ENCODE data around the gene C1orf141. TPM values are rescaled to one million over a fixed set of nuclear protein-coding genes. Genes with fewer than 3 reads are reported as not detected.
"Not testable (repeated sequence)": the region's sequence is repeated elsewhere in the genome, so short reads cannot be mapped to it uniquely, and the experiment has no call there.

The C1orf141 gene
- total and polyA plus RNA-seq, 2 experiments from 2014 or later: not detected

DNA sequence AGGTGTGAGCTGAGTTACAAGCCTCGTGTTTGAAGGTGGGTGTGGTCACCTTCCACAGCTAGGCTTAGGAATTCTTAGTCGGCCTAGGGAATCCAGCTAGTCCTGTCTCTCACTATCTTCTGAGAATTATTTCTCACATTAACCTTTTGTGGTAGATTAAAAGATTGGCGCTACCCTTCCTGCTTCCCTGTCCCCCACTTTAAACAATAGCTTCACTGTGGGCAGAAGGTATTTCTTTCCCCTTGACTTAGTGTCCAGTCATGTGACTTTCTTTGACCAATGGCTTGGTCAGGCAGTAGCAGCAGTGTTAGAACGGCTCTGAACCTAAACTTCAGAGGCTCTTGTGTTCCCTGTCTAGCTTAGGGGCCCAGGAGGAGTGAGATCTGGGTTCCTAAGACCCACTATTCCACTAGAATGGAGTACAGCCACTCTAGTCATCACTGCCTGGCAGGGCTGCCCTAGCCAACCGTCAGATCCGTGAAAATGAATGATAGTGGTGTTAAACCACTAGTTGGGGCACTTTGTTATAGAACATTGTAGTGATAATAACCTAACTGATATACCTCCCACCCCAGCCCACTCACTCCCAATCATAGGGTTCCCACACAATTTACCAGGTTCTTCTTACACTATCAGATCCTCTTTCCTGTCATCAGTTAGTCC is 13.9 kb upstream of the C1orf141 start:
- Histone ChIP-seq H3K4me1 (ENCODE audit: insufficient read depth) (peaks cover 4% of the 10 kb centered on the region; the same call in 1 of the 2 replicates), H4K20me1 (ENCODE audit: insufficient read depth) (no peaks in the 10 kb centered on the region), H3K79me2 (ENCODE audit: insufficient read depth) (no peaks in the 10 kb centered on the region), H3K4me3 (peak overlapping the region; percentile 17; the same call in 1 of the 2 replicates), H3K4me2 (ENCODE audit: unreplicated experiment) (peak overlapping the region; percentile 31), H3K27me3 (replicated peaks; ENCODE audit: insufficient read depth) (peaks cover 7% of the 10 kb centered on the region), H3K36me3 (ENCODE audit: low read depth) (no peaks in the 10 kb centered on the region), H3K27ac (no peak overlapping the region), H3F3A (ENCODE audit: insufficient read depth) (no peaks in the 10 kb centered on the region), H3K9me3 (ENCODE audit: low read depth) (no peaks in the 10 kb centered on the region), H2AFZ (peak overlapping the region; percentile 83), H3K9me2 (ENCODE audit: insufficient read depth) (no peaks in the 10 kb centered on the region), H3K9ac (no peak overlapping the region)
- DNase-seq: peak; percentile 29
- 35 to 38% methylated on average over 6 of the region's 6 CpGs for WGBS, 2 experiments (ENCODE audit: low coverage in 1 of 2, low lambda C conversion rate in 2 of 2, missing lambda C conversion rate in 2 of 2)
- in situ Hi-C loops (cut with MboI): loop anchor here (5.0 kb wide), 2 partner anchors 151 to 386 kb away; no protein-coding TSS in a partner anchor
- no peak for TF ChIP-seq EZH2phosphoT487 (IDR thresholded peaks at IDR 0.05; ENCODE audit: insufficient read depth, low read depth)
- no peak for TF ChIP-seq EZH2 (IDR thresholded peaks at IDR 0.05; ENCODE audit: insufficient read depth, poor library complexity, severe bottlenecking)

DNA sequence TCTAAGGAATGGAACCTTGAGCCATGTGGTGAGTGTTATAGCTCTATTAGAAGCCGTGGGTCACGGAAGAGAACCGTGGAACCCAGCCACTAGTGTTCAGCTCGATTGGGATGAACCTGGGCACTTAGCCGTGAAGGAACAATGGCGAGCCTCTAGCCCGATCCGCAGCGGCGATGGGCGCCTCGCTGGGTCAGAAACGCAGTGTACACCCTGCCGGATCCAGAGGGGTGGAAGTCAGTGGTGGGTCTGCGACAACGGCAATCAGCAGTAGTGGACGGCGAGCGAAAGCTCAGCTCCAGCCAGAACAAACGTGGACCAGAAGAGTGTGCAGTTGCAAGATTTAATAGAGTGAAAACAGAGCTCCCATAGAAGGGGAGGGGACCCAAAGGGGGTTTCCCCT is 13.2 kb upstream of the C1orf141 start:
- not testable (repeated sequence) for H4K20me1 ChIP-seq (ENCODE audit: insufficient read depth); H3K9ac ChIP-seq; DNase-seq; H3K27me3 ChIP-seq (replicated peaks; ENCODE audit: insufficient read depth); H2AFZ ChIP-seq; H3K9me2 ChIP-seq (ENCODE audit: insufficient read depth); H3K4me2 ChIP-seq (ENCODE audit: unreplicated experiment); H3F3A ChIP-seq (ENCODE audit: insufficient read depth); H3K27ac ChIP-seq; H3K4me1 ChIP-seq (ENCODE audit: insufficient read depth); H3K9me3 ChIP-seq (ENCODE audit: low read depth); H3K4me3 ChIP-seq; H3K36me3 ChIP-seq (ENCODE audit: low read depth); H3K79me2 ChIP-seq (ENCODE audit: insufficient read depth)
- in situ Hi-C loops (cut with MboI): loop anchor here (5.0 kb wide), 2 partner anchors 151 to 386 kb away; no protein-coding TSS in a partner anchor
- WGBS, 2 experiments (ENCODE audit: low coverage in 1 of 2, low lambda C conversion rate in 2 of 2, missing lambda C conversion rate in 2 of 2): 90 to 91% methylated on average over 19 to 20 of the region's 20 CpGs

DNA sequence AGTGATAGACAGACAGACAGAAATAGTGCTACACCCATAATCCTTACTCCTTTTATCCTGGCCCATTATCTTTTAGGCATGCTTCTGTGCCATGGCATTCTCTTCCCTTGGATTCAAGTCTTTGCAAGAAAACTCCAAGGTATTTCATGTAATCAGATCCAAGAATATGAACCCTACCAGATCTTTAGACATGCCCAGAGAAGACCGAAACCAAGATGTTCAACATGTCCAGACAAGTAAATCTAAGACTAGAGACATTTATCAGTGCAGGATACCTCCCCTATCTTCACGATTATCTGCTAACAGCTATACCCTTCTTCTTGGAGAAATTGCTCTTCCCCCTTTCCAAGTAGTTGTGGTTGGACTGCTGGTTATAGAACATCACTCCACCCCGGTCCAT is 11.8 kb upstream of the C1orf141 start:
- no peaks in the 10 kb centered on the region for H3F3A ChIP-seq (ENCODE audit: insufficient read depth)
- in situ Hi-C loops (cut with MboI): loop anchor here (5.0 kb wide), 2 partner anchors 149 to 384 kb away; no protein-coding TSS in a partner anchor
- no peaks in the 10 kb centered on the region for H3K36me3 ChIP-seq (ENCODE audit: low read depth)
- H3K4me1 ChIP-seq (ENCODE audit: insufficient read depth): peaks cover 4% of the 10 kb centered on the region; the same call in 1 of the 2 replicates
- no peaks in the 10 kb centered on the region for H3K9me3 ChIP-seq (ENCODE audit: low read depth)
- H3K9me2 ChIP-seq (ENCODE audit: insufficient read depth): no peaks in the 10 kb centered on the region
- no peak overlapping the region for H3K27ac ChIP-seq
- H4K20me1 ChIP-seq (ENCODE audit: insufficient read depth): no peaks in the 10 kb centered on the region
- TF ChIP-seq EZH2phosphoT487 (IDR thresholded peaks at IDR 0.05; ENCODE audit: insufficient read depth, low read depth): no peak
- TF ChIP-seq EZH2 (IDR thresholded peaks at IDR 0.05; ENCODE audit: insufficient read depth, poor library complexity, severe bottlenecking): no peak
- no peak overlapping the region for H3K4me3 ChIP-seq
- H2AFZ ChIP-seq: no peak overlapping the region
- H3K79me2 ChIP-seq (ENCODE audit: insufficient read depth): no peaks in the 10 kb centered on the region
- DNase-seq: no peak
- H3K9ac ChIP-seq: no peak overlapping the region
- 76 to 79% methylated on average over 3 of the region's 3 CpGs for WGBS, 2 experiments (ENCODE audit: low coverage in 1 of 2, low lambda C conversion rate in 2 of 2, missing lambda C conversion rate in 2 of 2)
- H3K4me2 ChIP-seq (ENCODE audit: unreplicated experiment): no peak overlapping the region
- peaks cover 4% of the 10 kb centered on the region for H3K27me3 ChIP-seq (replicated peaks; ENCODE audit: insufficient read depth)

DNA sequence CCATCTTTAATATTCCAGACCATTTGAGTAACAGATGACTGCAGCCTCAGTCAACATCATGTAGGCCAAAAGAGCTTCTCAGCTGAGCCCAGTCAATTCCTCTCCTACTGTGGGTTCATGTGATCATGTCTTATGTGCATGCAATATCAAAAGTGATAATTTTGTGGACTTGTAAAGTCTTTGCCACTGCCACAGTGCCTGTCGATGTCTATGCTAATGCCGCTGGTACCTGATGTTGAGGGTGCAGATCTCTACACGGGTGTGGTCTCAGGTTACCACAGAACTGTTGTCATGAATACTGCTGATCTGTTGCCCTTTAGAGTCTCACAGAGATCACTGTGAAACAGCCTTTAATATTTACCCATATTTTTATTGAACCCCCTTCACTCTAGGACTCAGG is 11.3 kb upstream of the C1orf141 start:
- no peak for DNase-seq
- H3K9me3 ChIP-seq (ENCODE audit: low read depth): no peaks in the 10 kb centered on the region
- H3K4me3 ChIP-seq: no peak overlapping the region
- H3K9ac ChIP-seq: no peak overlapping the region
- no peaks in the 10 kb centered on the region for H3F3A ChIP-seq (ENCODE audit: insufficient read depth)
- H3K27me3 ChIP-seq (replicated peaks; ENCODE audit: insufficient read depth): peaks cover 2% of the 10 kb centered on the region; the same call in 1 of the 2 replicates
- H4K20me1 ChIP-seq (ENCODE audit: insufficient read depth): no peaks in the 10 kb centered on the region
- H3K4me1 ChIP-seq (ENCODE audit: insufficient read depth): peaks cover 4% of the 10 kb centered on the region; the same call in 1 of the 2 replicates
- TF ChIP-seq EZH2phosphoT487 (IDR thresholded peaks at IDR 0.05; ENCODE audit: insufficient read depth, low read depth) (no peak), EZH2 (IDR thresholded peaks at IDR 0.05; ENCODE audit: insufficient read depth, poor library complexity, severe bottlenecking) (no peak)
- no peaks in the 10 kb centered on the region for H3K36me3 ChIP-seq (ENCODE audit: low read depth)
- in situ Hi-C loops (cut with MboI): loop anchor here (5.0 kb wide), 2 partner anchors 149 to 384 kb away; no protein-coding TSS in a partner anchor
- H3K9me2 ChIP-seq (ENCODE audit: insufficient read depth): no peaks in the 10 kb centered on the region
- no peak overlapping the region for H3K4me2 ChIP-seq (ENCODE audit: unreplicated experiment)
- no peak overlapping the region for H2AFZ ChIP-seq
- 98 to 100% methylated on average over 3 of the region's 3 CpGs for WGBS, 2 experiments (ENCODE audit: low coverage in 1 of 2, low lambda C conversion rate in 2 of 2, missing lambda C conversion rate in 2 of 2)
- no peak overlapping the region for H3K27ac ChIP-seq
- no peaks in the 10 kb centered on the region for H3K79me2 ChIP-seq (ENCODE audit: insufficient read depth)
